Effector memory CD4-positive, alpha-beta T cell (primary cell): ENCODE measurements around the gene NBPF1.
"Not testable (repeated sequence)": the region's sequence is repeated elsewhere in the genome, so short reads cannot be mapped to it uniquely, and the experiment has no call there.

Experiments
- DNase-seq, 3 donors: peaks; one replicate each; pipeline ENCODE4 v3.0.0-alpha.2; 2020
- H3K27ac ChIP-seq: 2 replicates; pipeline ENCODE4 v1.7.0; 2013; ENCODE audit warnings: mild to moderate bottlenecking, low read length, moderate library complexity; ENCODE audit not compliant: insufficient read depth, poor library complexity, severe bottlenecking
- H3K27me3 ChIP-seq: replicated peaks from 2 replicates; pipeline ENCODE4 v1.7.0; 2013; ENCODE audit warnings: mild to moderate bottlenecking, low read length; ENCODE audit not compliant: insufficient read depth, control insufficient read depth, poor library complexity, severe bottlenecking
- H3K36me3 ChIP-seq: 2 replicates; pipeline ENCODE4 v1.7.0; 2013; ENCODE audit warnings: mild to moderate bottlenecking, low read length, moderate library complexity; ENCODE audit not compliant: control insufficient read depth, insufficient read depth
- H3K4me1 ChIP-seq: 2 replicates; pipeline ENCODE4 v1.7.0; 2013; ENCODE audit warnings: low read length, mild to moderate bottlenecking; ENCODE audit not compliant: control insufficient read depth, insufficient read depth, poor library complexity, severe bottlenecking
- H3K4me3 ChIP-seq: 2 replicates; pipeline ENCODE4 v1.7.0; 2013; ENCODE audit warnings: low read length, low read depth, mild to moderate bottlenecking; ENCODE audit not compliant: insufficient read depth, poor library complexity, severe bottlenecking
- H3K9me3 ChIP-seq: 2 replicates; pipeline ENCODE4 v1.7.0; 2013; ENCODE audit warnings: mild to moderate bottlenecking, low read length, moderate library complexity; ENCODE audit not compliant: control insufficient read depth

NBPF1 gene

DNA sequence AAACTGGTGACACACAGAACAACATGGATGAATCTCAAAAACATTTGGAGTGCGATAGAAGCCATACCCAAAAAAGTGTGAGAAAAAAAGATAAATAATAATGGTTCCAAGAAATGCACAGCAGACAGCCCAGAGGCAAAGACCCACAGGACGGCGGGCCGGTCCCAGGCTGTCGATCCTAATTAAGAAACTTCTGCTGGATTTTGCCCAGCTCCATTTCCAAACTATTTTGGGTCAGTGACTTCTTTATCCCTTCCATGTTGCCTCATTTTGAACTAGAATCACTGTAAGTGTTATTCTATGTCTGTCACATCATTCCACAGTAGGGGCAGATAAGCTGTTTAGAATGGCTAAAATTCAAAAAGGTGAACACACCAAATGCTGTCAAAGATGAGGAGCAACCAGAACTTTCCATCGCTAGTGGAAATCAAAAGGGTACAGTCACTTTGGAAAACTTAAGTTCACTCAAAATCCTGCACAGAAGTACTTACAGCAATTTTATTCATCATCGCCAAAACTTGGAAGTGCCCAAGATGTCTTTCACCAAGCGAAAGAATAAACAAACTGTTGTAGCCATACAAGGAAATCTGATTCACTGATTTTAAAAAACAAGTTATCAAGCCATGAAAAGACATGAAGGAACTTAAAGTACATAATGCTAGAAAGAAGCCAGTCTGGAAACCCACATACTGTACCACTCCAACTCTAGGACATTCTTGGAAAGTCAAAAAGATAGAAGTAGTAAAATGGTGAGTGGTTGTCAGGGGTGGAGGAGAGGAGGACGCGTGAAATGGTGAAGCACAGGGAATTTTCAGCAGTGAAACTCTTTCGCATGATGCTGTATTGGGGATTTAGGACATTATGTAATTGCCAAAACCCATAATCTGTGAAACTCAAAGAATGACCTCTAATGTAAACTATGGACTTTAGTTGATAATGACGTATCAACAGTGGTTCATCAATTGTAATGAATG is 7.5 kb downstream of the NBPF1 start:
- Histone ChIP-seq H3K27me3 (no peaks in the 10 kb centered on the region), H3K4me3 (no peak overlapping the region), H3K4me1 (no peaks in the 10 kb centered on the region), H3K9me3 (no peaks in the 10 kb centered on the region), H3K27ac (no peak overlapping the region), H3K36me3 (peaks cover 19% of the 10 kb centered on the region)
- DNase-seq, result no peak

DNA sequence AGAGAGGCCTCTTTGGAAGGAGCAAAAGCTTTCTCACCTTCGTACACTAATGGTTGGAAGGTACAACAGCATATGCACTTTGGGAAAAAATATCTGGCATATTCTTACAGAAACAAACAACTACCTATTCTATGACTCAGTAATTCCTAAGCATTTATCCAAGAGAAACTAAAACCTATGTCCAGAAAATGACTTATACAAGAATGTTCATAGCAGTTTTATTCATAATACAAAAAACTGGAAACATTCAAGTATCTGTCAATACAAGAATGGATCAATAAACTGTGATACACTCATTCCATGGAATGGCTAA is 8.2 kb downstream of the NBPF1 start:
- H3K9me3 ChIP-seq, result no peaks in the 10 kb centered on the region
- no peaks in the 10 kb centered on the region for H3K4me1 ChIP-seq
- peaks cover 19% of the 10 kb centered on the region for H3K36me3 ChIP-seq
- no peak overlapping the region for H3K27ac ChIP-seq
- H3K4me3 ChIP-seq, result no peak overlapping the region
- no peak for DNase-seq
- H3K27me3 ChIP-seq, result no peaks in the 10 kb centered on the region

DNA sequence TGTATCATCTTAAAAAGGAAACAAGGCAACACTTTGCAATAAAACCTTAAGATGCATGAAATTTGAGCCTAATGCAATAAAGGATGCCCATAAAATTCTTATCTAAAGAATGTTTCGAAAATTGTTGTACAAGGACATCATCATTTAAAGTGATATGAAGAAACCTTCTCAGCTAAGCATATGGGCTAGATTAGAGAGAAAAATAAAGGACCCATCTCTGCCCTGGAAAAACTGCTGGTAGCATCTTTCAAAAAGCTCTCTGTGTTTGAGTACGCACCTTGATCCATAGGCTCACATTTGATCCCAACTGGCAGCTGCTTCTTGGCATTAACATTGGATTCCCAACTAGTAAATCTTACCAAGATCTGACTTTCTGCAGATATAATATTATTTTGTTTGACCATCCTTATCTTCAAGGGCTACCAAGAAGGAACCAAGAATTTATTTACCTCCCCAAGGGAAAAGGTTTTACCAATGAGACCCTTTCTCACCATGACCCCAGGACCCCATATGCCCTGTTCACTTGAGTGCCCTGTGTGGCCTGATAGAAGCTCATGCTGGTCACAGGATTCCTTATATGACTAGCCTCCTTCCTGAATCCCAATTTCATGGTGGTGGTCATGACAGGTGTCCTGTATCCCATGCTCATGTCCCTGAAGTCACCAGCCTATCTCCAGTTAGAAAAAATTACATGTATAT is 8.7 kb downstream of the NBPF1 start:
- H3K9me3 ChIP-seq, H3K4me3 ChIP-seq, H3K27ac ChIP-seq, H3K27me3 ChIP-seq, H3K4me1 ChIP-seq, DNase-seq: not testable (repeated sequence)
- H3K36me3 ChIP-seq, result peaks cover 19% of the 10 kb centered on the region

DNA sequence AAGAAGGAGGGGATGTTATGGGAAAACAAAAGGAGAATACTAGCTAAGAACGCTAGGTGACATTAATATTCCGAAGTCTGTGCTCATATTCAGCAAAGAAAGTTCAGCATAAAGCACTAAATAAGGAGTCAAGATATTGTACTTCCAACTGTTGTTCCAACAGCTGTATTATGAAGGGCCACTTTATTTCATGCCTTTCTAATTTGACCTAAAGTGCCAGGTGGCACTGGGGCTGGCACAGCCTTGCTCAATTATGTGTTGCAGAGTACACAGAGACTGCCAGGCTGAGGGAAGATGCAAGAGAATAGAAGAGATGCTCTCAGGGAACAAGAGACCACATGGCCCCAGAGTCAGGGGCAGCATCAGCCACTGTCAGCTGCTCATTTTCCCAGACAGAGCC is 9.7 kb downstream of the NBPF1 start:
- not testable (repeated sequence) for H3K4me1 ChIP-seq, H3K4me3 ChIP-seq, H3K27ac ChIP-seq, DNase-seq, H3K27me3 ChIP-seq, H3K9me3 ChIP-seq
- H3K36me3 ChIP-seq, result peaks cover 19% of the 10 kb centered on the region

DNA sequence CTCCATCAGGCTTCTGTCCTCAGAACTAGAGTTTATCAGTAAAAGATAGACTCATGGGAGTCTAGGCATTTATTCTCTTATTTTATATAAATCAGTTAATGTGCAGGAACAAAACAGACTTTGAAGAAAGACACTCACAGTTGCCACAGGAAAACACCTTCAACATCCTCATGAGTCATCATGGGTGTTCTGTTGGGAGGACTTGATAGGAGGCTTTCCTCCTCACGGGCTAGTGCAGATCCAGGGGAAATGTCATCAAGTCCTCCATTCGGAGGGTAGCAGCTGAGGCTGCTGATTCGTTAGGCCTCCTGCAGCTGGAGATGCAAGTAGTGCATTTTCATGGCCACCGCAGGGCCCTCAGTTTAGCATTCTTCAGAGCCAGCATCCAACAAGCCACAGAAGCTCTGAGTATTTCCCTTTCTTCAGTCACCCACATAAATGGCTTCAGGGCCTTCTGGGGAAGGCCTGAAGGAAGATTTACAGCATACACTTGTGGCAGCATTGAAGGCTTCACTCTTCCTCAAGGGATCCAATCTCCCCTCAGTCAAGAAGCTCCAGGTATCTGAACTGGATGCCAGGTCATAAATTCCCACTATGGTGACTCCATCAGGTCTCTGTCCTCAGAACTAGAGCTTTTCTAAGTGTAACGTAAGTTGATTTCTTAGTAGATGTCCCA is 10.9 kb downstream of the NBPF1 start:
- not testable (repeated sequence) for H3K9me3 ChIP-seq, DNase-seq

DNA sequence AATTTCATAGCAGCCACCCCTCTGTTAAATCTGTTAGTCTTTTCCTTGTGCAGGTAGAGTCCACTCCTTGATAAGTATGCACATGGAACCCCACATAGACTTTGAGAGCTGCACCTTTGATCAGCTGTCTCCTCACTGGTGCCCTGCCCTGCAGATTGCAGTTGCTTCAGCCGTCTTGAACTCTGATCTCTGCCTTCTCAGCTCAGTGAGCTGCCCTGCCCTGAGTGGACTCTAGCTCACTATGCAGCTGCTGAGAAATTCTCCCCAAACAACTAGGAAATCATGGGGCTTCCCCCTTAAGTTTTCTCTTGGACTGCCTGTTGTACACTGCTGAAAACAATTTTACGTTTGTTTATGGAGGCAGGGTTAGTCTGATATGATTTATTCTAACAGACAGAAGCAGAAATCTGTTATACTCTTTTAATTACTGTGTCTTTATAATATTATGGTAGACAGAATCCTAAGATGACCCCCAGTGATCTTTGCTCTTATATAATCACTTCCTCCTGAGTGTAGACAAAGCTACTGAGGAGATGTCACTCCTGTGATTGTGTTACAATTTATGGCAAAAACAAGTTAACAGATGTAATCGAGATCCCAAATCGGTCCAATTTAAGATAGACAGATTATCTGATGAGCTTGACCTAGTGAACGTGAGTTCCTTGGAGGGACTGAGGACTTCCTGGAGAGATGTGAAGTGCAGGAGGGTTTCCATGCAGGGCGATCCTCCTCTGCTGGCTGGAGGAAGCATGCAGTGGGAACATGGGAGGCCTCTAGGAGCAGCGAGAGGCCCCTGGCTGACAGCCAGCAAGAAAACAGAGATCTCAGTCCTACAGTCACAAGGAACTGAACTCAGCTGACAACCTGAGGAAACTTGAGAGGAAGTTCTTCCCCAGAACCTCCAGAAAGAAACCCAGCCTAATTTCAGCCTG is 12.2 kb downstream of the NBPF1 start:
- not testable (repeated sequence) for H3K4me1 ChIP-seq, H3K4me3 ChIP-seq, H3K27ac ChIP-seq, DNase-seq, H3K36me3 ChIP-seq, H3K27me3 ChIP-seq, H3K9me3 ChIP-seq

More for the DNA sequence above, 10.9 kb downstream of the NBPF1 start:
- not testable (repeated sequence) for H3K36me3 ChIP-seq, H3K27me3 ChIP-seq, H3K27ac ChIP-seq, H3K4me1 ChIP-seq, H3K4me3 ChIP-seq

DNA sequence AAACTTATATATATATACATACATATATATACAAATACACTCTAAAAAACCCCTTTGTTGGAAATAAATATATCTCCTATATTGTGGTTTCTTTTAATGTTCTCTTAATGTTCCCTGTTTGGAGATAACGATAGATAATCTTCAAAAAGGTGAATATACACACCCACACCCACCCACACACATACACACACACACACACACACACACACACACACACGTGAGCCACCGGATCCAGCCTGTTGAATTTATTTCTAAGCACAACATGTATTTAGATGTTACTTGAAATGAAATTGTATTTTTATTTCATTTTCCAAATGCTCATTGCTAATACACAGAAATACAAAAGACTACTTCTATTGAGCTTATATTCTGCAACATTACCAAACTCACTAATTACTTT is 14.0 kb downstream of the NBPF1 start:
- not testable (repeated sequence) for H3K36me3 ChIP-seq, H3K9me3 ChIP-seq, H3K4me3 ChIP-seq, DNase-seq, H3K27me3 ChIP-seq, H3K4me1 ChIP-seq, H3K27ac ChIP-seq

DNA sequence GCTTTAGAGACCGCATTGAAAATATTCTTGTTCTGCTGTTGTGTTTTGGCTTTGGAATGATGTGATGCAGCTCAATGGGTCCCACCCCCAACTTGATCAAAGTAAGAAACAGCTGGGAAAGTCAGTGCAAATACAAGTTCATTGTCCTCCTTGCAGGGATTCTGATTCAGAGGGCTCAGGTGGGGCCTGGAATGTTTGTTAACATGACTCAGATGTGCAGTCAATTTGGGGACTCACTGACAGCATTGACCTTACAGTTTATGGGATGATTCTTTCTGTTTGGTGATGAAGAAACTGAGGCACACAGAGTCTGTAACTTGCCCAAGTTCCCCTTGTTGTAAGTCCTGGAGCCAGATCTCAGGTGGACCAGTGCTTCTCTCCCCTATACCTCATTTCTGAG is 18.1 kb downstream of the NBPF1 start:
- H3K36me3 ChIP-seq, H3K27ac ChIP-seq, DNase-seq, H3K9me3 ChIP-seq, H3K4me1 ChIP-seq, H3K27me3 ChIP-seq, H3K4me3 ChIP-seq: not testable (repeated sequence)

DNA sequence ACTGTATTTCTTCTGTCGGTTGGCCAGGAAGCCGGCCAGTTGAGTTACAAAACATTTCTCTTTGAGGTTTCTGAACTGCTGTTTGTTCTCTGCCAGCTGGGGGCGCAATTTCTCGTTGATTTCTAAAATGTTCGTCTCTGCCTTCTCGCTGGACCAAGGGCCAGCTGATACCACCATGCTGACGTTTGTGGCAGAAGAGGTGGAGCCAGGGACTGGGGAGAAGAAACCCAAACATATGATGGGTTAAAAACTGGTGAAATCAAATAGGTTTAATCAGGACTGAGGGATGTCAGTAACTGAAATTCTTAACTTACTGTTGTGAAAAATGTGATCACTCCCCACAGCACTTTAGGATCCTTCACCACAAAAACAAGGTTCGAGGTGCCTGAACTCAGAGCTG is 21.5 kb downstream of the NBPF1 start:
- H3K27me3 ChIP-seq, H3K36me3 ChIP-seq, DNase-seq, H3K4me3 ChIP-seq, H3K27ac ChIP-seq, H3K9me3 ChIP-seq, H3K4me1 ChIP-seq: not testable (repeated sequence)
